ENCODE data around the gene PTBP3.

PTBP3 gene

DNA sequence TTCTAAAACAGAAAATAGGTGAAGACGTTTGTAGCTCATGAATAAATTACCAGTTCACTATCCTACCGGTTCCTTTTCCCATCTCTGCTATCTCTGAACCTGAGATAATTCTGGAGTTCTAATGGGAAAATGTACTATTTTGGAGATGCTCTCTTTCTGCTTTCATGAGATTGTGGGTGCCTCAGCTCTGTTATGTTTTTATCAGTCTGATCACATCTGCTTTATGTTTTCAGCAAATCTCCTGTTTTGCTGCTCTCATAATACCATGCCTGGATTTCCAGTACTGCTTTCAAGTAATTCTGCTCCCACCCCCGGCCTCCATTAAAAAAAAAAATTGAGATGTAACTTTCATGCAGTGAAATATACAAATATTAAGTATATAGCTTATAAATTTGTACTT is 149.2 kb downstream of the PTBP3 start:
- H3K27me3 Mint-ChIP-seq = no peaks in the 10 kb centered on the region
- DNase-seq (ENCODE audit: low spot score in 2 of 2) = no peak
- peaks cover 1% of the 10 kb centered on the region for H3K36me3 Mint-ChIP-seq
- no peak for ATAC-seq (ENCODE audit: low read depth)
- no peak overlapping the region for H3K4me3 Mint-ChIP-seq
- peaks cover 16% of the 10 kb centered on the region for H3K4me1 Mint-ChIP-seq
- peaks cover 1% of the 10 kb centered on the region for H3K9me3 Mint-ChIP-seq
- H3K27ac Mint-ChIP-seq = no peak overlapping the region

GRCh38 chr9:112180387-112180881 is 153.0 kb downstream of the PTBP3 start:
- Mint-ChIP-seq H3K9me3 (peaks cover 1% of the 10 kb centered on the region), H3K27ac (peak overlapping the region; percentile 29), H3K4me3 (no peak overlapping the region), H3K36me3 (peaks cover 1% of the 10 kb centered on the region), H3K4me1 (peaks cover 24% of the 10 kb centered on the region), H3K27me3 (no peaks in the 10 kb centered on the region)
- ATAC-seq (ENCODE audit: low read depth) (peak; percentile 39), DNase-seq (ENCODE audit: low spot score in 2 of 2) (no peak)

DNA sequence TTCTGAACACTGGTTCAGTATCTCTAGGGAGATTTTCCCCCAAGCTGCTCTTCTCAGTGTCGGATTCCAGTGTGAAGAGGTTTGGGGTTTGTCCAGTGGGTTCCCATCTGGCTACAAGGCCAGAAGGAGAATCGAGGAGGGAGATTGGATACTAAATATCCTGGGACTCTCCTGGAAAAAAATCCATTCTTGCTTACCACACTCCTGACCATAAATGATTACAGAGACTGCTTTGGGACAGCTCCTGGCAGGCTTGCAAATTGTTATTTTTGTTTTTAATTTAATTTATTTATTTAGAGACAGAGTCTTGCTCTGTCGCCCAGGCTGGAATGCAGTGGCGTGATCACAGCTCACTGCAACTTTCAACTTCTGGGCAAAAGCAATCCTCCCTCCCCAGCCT is 153.6 kb downstream of the PTBP3 start:
- Mint-ChIP-seq H3K27ac (no peak overlapping the region), H3K36me3 (peaks cover 1% of the 10 kb centered on the region), H3K4me3 (no peak overlapping the region), H3K4me1 (peaks cover 26% of the 10 kb centered on the region), H3K9me3 (peaks cover 1% of the 10 kb centered on the region), H3K27me3 (no peaks in the 10 kb centered on the region)
- DNase-seq (ENCODE audit: low spot score in 2 of 2) (no peak), ATAC-seq (ENCODE audit: low read depth) (no peak)

GRCh38 chr9:112176524-112176923 is 156.9 kb downstream of the PTBP3 start:
- no peaks in the 10 kb centered on the region for H3K36me3 Mint-ChIP-seq
- H3K27me3 Mint-ChIP-seq = no peaks in the 10 kb centered on the region
- H3K4me3 Mint-ChIP-seq = no peak overlapping the region
- DNase-seq (ENCODE audit: low spot score in 2 of 2) (no peak), ATAC-seq (ENCODE audit: low read depth) (no peak)
- no peaks in the 10 kb centered on the region for H3K9me3 Mint-ChIP-seq
- H3K27ac Mint-ChIP-seq = peak overlapping the region; percentile 12
- H3K4me1 Mint-ChIP-seq = peaks cover 39% of the 10 kb centered on the region

DNA sequence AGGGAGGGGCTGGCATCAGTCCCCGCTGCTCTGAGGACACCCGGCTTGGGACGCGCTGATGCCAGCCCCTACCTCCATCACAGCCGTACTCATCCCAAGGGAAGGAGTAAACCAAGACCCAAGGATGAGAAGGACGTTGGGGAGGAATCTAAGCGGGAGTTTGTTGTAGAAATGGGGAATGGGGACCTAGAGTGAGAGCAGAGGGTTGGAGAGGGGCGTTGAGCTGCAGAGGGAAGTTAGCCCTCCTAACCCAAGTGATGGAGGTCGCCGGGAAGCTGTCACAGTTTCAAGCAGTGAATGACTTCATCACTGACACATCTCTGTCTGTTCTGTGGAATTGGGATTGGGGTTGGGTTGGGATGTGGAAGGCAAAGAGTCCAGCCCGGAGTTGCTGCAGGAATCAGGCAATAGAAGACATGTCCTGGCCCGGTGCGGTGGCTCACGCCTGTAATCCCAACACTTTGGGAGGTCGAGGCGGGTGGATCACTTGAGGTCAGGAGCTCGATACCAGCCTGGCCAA is 157.6 kb downstream of the PTBP3 start:
- Mint-ChIP-seq H3K27ac (peak overlapping the region; percentile 12), H3K27me3 (no peaks in the 10 kb centered on the region), H3K4me1 (peaks cover 32% of the 10 kb centered on the region), H3K4me3 (peak overlapping the region; percentile 80), H3K36me3 (no peaks in the 10 kb centered on the region), H3K9me3 (no peaks in the 10 kb centered on the region)
- no peak for ATAC-seq (ENCODE audit: low read depth)
- DNase-seq (ENCODE audit: low spot score in 2 of 2) = no peak

DNA sequence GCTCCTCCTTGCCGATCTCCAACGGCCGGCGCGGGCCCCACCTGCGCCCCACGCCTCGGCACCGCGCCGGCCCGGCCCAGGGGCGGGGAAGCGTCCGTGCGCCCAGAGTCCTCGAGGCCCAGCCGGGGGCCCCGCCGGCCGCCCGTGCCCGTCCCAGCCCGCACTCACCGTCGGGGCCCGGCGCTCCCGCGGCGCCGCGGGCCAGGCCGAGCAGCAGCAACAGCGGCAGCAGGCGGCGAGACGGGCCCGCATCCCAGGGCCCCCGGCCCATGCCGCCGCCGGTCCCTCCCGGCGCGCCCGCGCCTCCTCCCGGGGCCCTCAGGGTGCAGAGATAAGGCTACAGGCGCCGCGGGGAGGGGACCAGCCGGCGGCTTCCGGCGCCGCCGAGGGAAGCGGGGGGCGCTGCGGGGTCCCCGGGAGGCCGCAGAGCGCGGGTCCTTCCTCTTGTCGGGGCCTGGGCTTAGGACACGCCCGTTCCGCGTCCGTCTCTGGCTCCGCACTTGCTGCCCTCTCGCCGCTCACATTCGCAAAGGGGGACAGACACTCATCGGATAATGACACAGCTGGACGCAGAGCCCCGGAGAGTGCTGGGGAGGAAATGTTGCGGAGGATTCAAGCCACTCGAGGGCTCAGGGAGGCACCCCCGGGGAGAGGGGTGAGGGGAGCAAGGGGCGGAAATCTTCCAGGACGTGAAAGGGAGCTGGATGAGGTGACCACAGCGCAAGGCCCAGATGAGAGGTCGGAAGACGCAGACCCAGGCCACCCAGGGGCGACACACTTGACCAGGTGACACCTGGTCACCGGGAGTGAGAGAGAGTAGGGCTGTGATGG is 158.2 kb downstream of the PTBP3 start, which contains the start of gene SUSD1:
TSS of gene SUSD1 (minus strand) at position 333 of the 831 bp plus-strand sequence. CDS start at position 271, 62 bp downstream.
- H3K4me1 Mint-ChIP-seq = peaks cover 29% of the 10 kb centered on the region
- H3K27ac Mint-ChIP-seq = peak within 1 kb of the TSS; percentile 35
- ATAC-seq (ENCODE audit: low read depth) = peak; percentile 48
- H3K4me3 Mint-ChIP-seq = peak within 1 kb of the TSS; percentile 80
- H3K36me3 Mint-ChIP-seq = no peaks in the 10 kb centered on the region
- no peaks in the 10 kb centered on the region for H3K9me3 Mint-ChIP-seq
- peak; percentile 9 to 37 for DNase-seq (ENCODE audit: low spot score in 2 of 2)
- no peaks in the 10 kb centered on the region for H3K27me3 Mint-ChIP-seq

DNA sequence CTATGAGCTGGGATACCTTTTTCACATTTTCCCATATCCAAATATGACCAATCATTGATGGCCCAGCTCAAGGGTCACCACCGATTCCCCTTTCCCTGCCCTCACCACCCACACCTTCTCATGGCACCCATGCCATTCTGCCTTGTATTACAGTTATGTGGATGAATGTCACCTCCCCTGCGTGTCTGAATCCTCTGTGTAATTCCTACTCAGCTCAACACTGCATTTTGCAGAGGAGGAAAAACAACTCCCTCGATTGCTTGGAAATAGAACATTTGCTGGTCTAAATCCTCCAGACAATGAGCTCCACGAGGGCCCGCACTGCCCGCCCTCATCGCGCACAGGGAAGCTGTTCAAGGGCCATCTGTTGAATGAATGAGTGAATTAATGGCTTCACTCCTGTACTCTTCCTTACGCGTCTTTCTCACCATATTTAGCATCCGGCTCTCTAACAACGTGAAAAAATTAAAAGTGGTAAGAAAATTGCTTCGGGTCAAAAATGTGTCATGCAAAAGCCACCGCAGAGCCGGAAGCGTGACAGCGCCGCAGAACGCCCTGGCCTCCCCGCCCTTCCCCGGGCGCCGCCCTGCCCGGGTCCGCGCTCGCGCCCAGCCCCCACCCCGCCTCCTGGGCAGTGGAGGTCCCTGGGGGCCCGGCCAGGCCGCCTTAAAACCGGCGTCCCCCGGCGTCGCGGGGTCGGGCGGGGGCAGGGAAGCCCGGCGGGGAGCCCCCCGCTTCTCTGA is 159.0 kb downstream of the PTBP3 start:
- H3K4me1 Mint-ChIP-seq = peaks cover 32% of the 10 kb centered on the region
- peak; percentile 87 for ATAC-seq (ENCODE audit: low read depth)
- H3K9me3 Mint-ChIP-seq = no peaks in the 10 kb centered on the region
- H3K27me3 Mint-ChIP-seq = no peaks in the 10 kb centered on the region
- peak overlapping the region; percentile 80 for H3K4me3 Mint-ChIP-seq
- peak; percentile 37 to 49 for DNase-seq (ENCODE audit: low spot score in 2 of 2)
- H3K27ac Mint-ChIP-seq = peak overlapping the region; percentile 17
- no peaks in the 10 kb centered on the region for H3K36me3 Mint-ChIP-seq

DNA sequence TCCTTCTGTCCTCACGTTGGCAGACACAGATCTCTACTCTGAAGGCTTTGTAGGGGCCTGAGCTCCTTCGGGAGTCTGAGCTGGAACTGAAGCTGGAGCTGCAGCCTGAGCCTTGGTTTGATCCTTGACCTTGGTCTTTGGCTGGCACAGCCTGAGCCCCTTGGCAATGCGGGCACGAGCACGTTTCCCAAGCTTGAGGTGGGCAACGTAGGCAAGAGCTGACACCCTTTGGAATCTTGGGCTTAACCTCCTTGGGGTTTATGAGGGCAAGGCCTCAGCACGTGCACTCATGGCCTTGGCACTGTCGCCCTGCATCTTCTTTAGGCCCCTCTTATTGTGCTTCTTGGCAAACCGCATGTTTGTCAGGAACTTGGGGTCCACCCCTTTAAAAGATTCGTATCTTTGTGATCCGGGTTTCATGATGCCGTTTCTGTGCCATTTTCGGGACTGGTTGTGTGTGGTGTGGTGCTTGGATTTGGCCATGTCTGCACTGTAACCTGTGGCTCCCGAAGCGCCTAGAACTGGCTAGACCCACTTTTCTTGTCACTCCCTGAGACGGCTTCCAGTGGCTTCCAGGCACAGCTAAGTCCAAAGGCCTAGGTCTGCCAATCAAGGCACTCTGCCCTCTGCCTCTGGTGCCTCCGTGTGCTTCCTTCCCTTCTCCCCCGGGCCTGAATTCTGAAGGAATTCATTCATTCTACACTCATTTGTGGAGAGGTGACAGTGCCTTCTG is 159.8 kb downstream of the PTBP3 start:
- H3K27ac Mint-ChIP-seq = peak overlapping the region; percentile 17
- H3K4me3 Mint-ChIP-seq = peak overlapping the region; percentile 80
- no peaks in the 10 kb centered on the region for H3K27me3 Mint-ChIP-seq
- peaks cover 38% of the 10 kb centered on the region for H3K4me1 Mint-ChIP-seq
- ATAC-seq (ENCODE audit: low read depth) (no peak), DNase-seq (ENCODE audit: low spot score in 2 of 2) (no peak)
- H3K9me3 Mint-ChIP-seq = no peaks in the 10 kb centered on the region
- no peaks in the 10 kb centered on the region for H3K36me3 Mint-ChIP-seq

GRCh38 chr9:112170968-112171367 is 162.5 kb downstream of the PTBP3 start:
- no peak for ATAC-seq (ENCODE audit: low read depth)
- DNase-seq (ENCODE audit: low spot score in 2 of 2) = no peak
- Mint-ChIP-seq H3K27me3 (no peaks in the 10 kb centered on the region), H3K36me3 (no peaks in the 10 kb centered on the region), H3K4me1 (peaks cover 41% of the 10 kb centered on the region), H3K27ac (no peak overlapping the region), H3K9me3 (no peaks in the 10 kb centered on the region), H3K4me3 (no peak overlapping the region)

DNA sequence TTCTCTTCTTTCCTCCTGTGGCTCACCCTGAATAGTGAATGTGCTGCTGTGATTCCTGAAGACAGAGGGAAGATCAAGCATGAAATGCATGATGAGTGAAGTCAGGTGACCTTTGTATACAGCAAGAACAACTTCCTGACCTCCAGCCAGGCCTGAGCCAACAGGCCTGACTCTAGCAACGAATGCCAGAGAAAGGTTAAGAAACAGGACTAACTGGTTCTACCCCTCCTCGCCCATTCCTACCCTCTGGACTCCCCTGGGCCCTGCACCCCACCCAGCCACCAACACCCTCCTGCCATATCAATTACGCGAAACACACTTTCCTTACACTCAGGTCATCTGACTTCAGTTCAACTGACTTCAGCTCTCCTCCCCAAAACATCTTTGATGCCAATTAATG is 163.2 kb downstream of the PTBP3 start:
- Mint-ChIP-seq H3K27me3 (no peaks in the 10 kb centered on the region), H3K27ac (no peak overlapping the region), H3K4me3 (no peak overlapping the region), H3K36me3 (no peaks in the 10 kb centered on the region), H3K9me3 (no peaks in the 10 kb centered on the region), H3K4me1 (peaks cover 38% of the 10 kb centered on the region)
- DNase-seq (ENCODE audit: low spot score in 2 of 2) = no peak
- no peak for ATAC-seq (ENCODE audit: low read depth)

DNA sequence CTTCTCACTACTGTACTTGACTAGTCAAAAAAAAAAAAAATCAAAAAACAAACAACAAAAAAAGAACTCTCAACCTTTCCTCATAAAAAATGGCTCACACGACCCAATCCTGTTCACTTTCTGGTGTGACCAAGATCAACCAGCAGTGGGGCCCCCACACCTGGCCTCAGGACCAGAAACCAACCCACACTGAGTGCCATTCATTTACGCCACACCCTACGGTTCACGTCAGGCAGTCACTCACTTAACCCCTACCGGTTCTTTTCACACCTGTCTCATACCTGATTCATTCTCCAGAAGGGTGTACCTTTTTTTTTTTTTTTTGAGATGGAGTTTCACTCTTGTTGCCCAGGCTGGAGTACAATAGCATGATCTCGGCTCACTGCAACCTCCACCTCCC is 164.1 kb downstream of the PTBP3 start:
- Mint-ChIP-seq H3K36me3 (no peaks in the 10 kb centered on the region), H3K9me3 (no peaks in the 10 kb centered on the region), H3K27ac (no peak overlapping the region), H3K4me3 (no peak overlapping the region), H3K27me3 (no peaks in the 10 kb centered on the region), H3K4me1 (peaks cover 35% of the 10 kb centered on the region)
- no peak for DNase-seq (ENCODE audit: low spot score in 2 of 2)
- no peak for ATAC-seq (ENCODE audit: low read depth)

- Mint-ChIP-seq H3K9me3 (no peaks in the 10 kb centered on the region), H3K4me1 (peaks cover 30% of the 10 kb centered on the region), H3K27me3 (no peaks in the 10 kb centered on the region), H3K4me3 (no peak overlapping the region), H3K36me3 (no peaks in the 10 kb centered on the region), H3K27ac (peak overlapping the region; percentile 60)
- DNase-seq (ENCODE audit: low spot score in 2 of 2) = no peak
- ATAC-seq (ENCODE audit: low read depth) = no peak
These were observed 165.2 kb downstream of the PTBP3 start for GRCh38 chr9:112168197-112168596.

All from memory B cell (primary cell).